ENCODE data around the gene MBNL1.
"Not testable (repeated sequence)": the region's sequence is repeated elsewhere in the genome, so short reads cannot be mapped to it uniquely, and the experiment has no call there.

The MBNL1 gene

GRCh38 chr3:152355744-152356665 lies 87.3 kb downstream of the MBNL1 start:
- DNase-seq = no peak

GRCh38 chr3:152356870-152357276 lies 88.1 kb downstream of the MBNL1 start:
- DNase-seq = no peak

GRCh38 chr3:152357587-152357986 lies 88.9 kb downstream of the MBNL1 start:
- no peak for DNase-seq

GRCh38 chr3:152359385-152360248 lies 90.9 kb downstream of the MBNL1 start:
- no peak for DNase-seq

GRCh38 chr3:152360302-152360701 lies 91.6 kb downstream of the MBNL1 start:
- peak; percentile 15 for DNase-seq

GRCh38 chr3:152360966-152361365 lies 92.2 kb downstream of the MBNL1 start:
- no peak for DNase-seq

GRCh38 chr3:152362086-152362485 lies 93.4 kb downstream of the MBNL1 start:
- peak; percentile 14 for DNase-seq

- DNase-seq = no peak
Measured at GRCh38 chr3:152364237-152364636, 95.5 kb downstream of the MBNL1 start.

- DNase-seq = no peak
Measured at GRCh38 chr3:152365126-152365525, 96.4 kb downstream of the MBNL1 start.

GRCh38 chr3:152365766-152366593 lies 97.3 kb downstream of the MBNL1 start:
- no peak for DNase-seq

- not testable (repeated sequence) for DNase-seq
Measured at GRCh38 chr3:152367192-152367591, 98.5 kb downstream of the MBNL1 start.

GRCh38 chr3:152372633-152373032 lies 103.9 kb downstream of the MBNL1 start:
- DNase-seq = not testable (repeated sequence)

GRCh38 chr3:152373379-152373778 lies 104.7 kb downstream of the MBNL1 start:
- no peak for DNase-seq

GRCh38 chr3:152374262-152374990 lies 105.7 kb downstream of the MBNL1 start:
- no peak for DNase-seq

GRCh38 chr3:152375546-152375945 lies 106.8 kb downstream of the MBNL1 start:
- DNase-seq = no peak

GRCh38 chr3:152376351-152377183 lies 107.8 kb downstream of the MBNL1 start:
- no peak for DNase-seq

- DNase-seq = no peak
Measured at GRCh38 chr3:152377184-152377570, 108.4 kb downstream of the MBNL1 start.

- no peak for DNase-seq
Measured at GRCh38 chr3:152379415-152380042, 110.8 kb downstream of the MBNL1 start.

- no peak for DNase-seq
Measured at GRCh38 chr3:152380043-152380442, 111.3 kb downstream of the MBNL1 start.

GRCh38 chr3:152381881-152382295 lies 113.2 kb downstream of the MBNL1 start:
- no peak for DNase-seq

Measured in NCI-H82 (cell line).